A673 (cell line): ENCODE measurements around the gene ZNF385C.

Experiments used
- EZH2 ChIP-seq: fragments of 200-600 bp; sonication (generic); IDR thresholded peaks from 2 replicates; pipeline ENCODE4 v1.6.1; 2017; ENCODE audit warnings: borderline replicate concordance, low read depth, mild to moderate bottlenecking, mixed read lengths, antibody characterized with exemption, low read length; ENCODE audit not compliant: poor library complexity, severe bottlenecking
- TF ChIP-seq, protein P1 (sequence below): fragments of 300-800, 200-600 bp; sonication (generic); conservative IDR thresholded peaks from 2 replicates; pipeline ENCODE4 v1.5.1; 2017; ENCODE audit warnings: low read depth, mild to moderate bottlenecking, antibody characterized with exemption, low read length, moderate library complexity, mixed read lengths

DNA sequence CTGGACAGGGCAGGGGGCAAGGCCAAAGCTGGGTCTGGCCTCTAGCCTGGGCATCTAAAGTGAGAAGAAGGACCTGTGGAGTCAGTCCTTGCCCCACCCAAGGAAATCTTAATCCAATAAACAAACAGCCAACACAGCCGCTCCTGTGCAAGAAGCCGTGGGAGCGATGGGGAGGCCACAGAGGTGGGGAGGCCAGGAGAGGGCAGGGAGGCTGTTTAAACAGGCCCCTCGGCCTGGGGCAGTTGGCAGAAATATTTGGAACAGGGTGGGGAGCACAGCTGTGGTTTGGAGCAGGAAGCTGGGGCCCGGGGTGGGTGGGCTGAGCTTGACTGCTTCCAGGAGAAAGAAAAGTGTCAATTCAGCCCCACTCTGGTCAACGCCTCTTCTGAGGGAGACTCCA, 5.3 kb downstream of the ZNF385C start:
- TF ChIP-seq, protein P1, sequence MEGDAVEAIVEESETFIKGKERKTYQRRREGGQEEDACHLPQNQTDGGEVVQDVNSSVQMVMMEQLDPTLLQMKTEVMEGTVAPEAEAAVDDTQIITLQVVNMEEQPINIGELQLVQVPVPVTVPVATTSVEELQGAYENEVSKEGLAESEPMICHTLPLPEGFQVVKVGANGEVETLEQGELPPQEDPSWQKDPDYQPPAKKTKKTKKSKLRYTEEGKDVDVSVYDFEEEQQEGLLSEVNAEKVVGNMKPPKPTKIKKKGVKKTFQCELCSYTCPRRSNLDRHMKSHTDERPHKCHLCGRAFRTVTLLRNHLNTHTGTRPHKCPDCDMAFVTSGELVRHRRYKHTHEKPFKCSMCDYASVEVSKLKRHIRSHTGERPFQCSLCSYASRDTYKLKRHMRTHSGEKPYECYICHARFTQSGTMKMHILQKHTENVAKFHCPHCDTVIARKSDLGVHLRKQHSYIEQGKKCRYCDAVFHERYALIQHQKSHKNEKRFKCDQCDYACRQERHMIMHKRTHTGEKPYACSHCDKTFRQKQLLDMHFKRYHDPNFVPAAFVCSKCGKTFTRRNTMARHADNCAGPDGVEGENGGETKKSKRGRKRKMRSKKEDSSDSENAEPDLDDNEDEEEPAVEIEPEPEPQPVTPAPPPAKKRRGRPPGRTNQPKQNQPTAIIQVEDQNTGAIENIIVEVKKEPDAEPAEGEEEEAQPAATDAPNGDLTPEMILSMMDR: no peak
- TF ChIP-seq EZH2: no peak
